Ureter (tissue), 1 donor: Measurements from ENCODE around the gene DISC1. TPM values are rescaled to one million over a fixed set of nuclear protein-coding genes. Genes with fewer than 3 reads are reported as not detected.

Experiments used
- total RNA-seq: library from RNA; stranded (reverse); gene quantifications from one replicate; pipeline ENCODE4 v1.2.4, GENCODE V29; 2023
- donor health status: DM: yes; HTN: yes; CAD: no.

DISC1 gene
- total RNA-seq, 1 donor from 2014 or later, result 9.6 TPM

Other genes starting within 250 kb of the DISC1 start
- 30.3 TPM for gene EGLN1, start 204.5 kb upstream of the DISC1 start, total RNA-seq
- 44.6 TPM for gene TSNAX, start 98.1 kb upstream of the DISC1 start, total RNA-seq